HG03575 (cell line): ENCODE results near the gene WIF1.

Experiments
- ATAC-seq: cut with Tn5 transposase; IDR thresholded peaks from one replicate; pipeline ENCODE4 v1.9.1; 2021; ENCODE audit not compliant: unreplicated experiment, insufficient number of reproducible peaks, low FRiP score; ENCODE audit errors: extremely low read depth

The WIF1 gene, protein sequence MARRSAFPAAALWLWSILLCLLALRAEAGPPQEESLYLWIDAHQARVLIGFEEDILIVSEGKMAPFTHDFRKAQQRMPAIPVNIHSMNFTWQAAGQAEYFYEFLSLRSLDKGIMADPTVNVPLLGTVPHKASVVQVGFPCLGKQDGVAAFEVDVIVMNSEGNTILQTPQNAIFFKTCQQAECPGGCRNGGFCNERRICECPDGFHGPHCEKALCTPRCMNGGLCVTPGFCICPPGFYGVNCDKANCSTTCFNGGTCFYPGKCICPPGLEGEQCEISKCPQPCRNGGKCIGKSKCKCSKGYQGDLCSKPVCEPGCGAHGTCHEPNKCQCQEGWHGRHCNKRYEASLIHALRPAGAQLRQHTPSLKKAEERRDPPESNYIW

DNA sequence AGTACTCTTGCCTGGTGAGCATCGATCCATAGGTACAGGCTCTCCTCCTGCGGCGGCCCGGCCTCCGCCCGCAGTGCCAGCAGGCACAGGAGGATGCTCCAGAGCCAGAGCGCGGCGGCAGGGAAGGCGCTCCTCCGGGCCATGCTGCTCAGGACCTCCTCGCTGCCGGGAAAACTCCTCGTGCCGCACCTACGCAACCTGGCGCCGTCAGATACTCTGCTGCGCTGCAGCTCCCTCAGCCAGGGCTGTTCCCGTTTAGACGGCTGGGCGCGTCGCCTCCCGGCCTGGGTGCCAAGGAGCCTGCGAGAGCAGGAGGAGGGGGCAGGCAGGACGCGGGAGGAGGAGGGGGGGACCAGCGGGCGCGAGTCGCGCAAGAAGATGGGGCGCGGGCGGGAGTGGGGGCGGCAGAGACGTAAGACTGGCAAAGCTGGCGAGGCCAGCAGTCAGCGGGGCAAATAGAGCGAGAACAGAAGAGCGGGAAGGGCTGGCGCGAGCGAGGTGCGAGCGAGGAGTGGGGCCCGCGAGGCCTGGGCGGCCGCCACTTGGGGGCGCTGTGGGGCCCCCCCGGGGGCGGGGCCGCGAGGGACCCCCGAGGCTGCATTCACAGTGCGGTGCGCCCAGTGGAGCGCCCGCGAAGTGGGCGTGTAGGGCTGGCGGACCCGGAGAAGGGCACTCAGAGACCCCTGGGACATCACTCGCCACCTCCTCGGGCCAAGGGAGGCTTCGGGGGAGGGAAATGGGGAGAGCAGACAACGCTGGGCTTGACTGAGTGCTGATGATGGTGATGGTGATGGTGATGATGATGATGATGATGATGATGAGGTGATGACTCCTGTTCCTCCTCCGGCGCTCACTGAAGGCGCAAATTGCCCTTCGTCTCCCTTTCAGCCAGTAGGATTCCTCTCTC is at the start of gene WIF1:
WIF1 (minus strand) TSS at position 257 of the 907 bp plus-strand sequence; CDS start at position 143, 114 bp downstream.
- no peak for ATAC-seq

DNA sequence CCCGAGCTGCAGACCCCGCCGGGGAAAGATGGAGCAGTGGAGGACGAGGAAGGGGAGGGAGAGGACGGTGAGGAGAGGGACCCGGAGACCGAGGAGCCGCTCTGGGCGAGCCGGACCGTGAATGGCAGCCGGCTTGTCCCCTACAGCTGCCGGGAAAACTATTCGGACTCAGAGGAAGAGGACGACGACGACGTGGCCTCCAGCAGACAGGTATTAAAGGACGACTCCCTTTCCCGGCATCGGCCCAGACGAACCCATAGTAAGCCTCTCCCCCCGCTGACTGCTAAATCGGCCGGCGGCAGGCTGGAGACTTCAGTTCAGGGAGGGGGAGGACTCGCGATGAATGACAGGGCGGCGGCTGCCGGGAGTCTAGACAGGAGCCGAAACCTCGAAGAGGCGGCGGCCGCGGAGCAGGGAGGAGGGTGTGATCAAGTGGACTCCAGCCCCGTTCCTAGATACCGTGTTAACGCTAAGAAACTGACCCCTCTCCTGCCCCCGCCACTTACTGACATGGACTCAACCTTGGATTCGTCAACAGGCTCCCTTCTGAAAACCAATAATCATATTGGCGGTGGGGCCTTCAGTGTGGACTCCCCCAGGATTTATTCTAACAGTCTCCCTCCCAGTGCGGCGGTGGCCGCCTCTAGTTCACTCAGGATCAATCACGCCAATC is 49.2 kb upstream of the WIF1 start:
- no peak for ATAC-seq

DNA sequence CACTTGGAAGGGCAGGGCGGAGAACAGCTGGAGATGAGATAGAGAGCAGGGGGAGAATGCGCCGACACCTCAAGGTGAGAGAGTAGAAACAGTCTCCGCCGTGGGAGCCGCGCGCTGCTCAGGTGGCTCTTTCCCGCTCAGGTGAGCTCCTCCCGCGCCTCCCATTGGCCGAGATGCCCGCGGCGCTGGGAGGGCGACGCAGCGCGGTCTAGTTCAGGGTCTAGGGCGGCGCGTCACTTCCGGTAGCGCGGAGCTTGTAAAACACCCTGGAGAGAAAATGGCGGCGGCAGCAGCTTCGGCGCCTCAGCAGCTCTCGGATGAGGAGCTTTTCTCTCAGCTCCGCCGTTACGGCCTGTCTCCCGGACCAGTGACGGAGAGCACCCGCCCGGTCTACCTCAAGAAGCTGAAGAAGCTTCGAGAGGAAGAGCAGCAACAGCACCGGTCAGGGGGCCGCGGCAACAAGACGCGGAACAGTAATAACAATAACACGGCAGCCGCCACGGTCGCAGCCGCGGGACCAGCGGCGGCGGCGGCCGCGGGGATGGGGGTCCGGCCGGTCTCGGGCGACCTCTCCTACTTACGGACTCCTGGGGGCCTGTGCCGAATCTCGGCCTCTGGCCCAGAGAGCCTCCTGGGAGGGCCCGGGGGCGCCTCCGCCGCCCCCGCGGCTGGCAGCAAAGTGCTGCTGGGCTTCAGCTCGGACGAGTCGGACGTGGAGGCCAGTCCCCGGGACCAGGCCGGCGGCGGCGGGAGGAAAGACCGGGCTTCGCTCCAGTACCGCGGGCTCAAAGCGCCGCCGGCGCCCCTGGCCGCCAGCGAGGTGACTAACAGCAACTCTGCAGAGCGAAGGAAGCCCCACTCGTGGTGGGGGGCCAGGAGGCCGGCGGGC is 48.5 kb upstream of the WIF1 start, which contains the start of gene LEMD3:
LEMD3 (plus strand) TSS at position 264 of the 889 bp plus-strand sequence; CDS start at position 278, 14 bp downstream.
- ATAC-seq, result peak; percentile 68

DNA sequence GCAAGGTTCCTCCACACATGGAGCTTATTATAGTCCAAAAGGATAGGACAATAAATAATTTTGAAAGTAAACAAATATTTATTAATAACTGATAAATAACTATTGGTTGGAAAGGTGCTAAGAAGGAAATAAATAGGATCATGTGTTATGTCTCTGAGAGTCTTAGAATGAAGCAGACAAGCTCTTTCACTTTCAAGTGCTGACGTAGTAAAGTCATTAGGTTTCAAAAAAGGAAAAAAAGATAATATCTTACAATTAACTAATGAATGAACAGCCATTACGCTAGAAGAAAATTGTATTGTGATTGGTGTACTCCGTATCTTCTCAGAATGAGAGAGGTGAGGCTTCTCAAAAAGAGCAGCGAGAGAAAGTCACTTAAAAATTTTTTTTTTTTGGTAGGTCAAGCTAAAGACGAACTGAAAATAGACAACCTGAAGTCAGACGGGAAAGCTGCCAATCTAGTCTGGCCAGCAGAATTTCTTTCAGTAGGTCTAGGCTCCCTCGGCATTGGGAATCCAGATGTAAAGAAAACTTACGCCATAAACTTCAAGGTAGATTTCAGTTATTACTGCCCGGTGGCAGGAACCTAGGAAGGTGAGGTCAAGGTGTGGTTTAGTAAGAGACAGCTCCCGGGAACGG is 47.7 kb upstream of the WIF1 start:
- peak; percentile 4 for ATAC-seq

DNA sequence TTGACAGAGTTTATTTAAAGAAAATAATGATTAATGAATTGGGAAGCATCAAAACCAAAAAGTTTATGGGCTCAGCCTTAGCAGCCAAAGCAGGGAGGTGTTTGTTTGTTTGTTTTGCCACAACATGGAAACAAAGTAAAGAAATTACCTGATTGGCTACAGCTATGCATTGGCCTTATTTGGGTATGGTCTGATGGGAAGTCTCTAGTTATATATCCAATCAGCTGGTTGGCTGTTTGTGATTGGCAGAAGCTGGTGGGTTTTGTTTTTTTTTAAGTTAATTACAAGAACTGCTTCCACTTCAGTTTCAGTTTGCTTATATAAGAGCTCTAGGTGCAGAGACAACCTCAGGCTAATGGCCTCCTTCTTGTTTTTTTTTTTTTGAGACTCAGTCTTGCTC is 43.7 kb upstream of the WIF1 start:
- no peak for ATAC-seq

DNA sequence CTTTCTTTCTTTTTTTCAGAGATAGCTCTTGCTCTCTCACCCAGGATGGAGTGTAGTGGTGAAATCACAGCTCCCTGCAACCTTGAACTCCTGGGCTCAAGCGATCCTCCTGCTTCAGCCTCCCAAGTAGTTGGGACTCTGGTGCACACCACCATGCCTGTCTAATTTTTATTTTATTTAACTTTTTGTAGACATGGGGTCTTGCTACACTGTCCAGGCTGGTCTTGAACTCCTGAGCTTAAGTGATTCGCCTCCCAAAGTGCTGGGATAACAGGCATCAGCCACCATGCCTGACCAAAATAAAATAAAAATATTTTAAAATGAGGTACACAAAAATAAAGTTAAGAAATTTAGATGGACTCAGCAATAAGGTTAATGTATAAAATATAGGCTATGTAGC is 43.1 kb upstream of the WIF1 start:
- ATAC-seq, result no peak

DNA sequence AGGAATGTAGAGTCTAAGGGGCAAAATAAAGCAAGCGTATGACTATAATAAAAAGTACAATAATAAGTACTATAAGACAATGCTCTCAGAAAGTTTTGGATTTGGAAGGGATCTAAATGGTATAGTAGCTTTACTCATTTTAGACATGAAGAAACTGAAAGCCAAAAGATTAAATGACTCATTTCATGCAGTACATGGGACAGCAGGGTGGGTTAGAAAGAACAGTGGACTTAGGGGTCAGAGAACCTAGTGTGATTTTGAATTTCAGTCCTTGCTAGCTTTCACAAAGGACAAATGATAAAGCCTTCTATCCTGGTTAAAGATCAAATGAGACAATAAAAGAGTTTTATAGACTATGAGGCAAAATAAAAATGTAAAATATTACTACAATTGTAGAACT is 41.5 kb upstream of the WIF1 start:
- ATAC-seq, result no peak

DNA sequence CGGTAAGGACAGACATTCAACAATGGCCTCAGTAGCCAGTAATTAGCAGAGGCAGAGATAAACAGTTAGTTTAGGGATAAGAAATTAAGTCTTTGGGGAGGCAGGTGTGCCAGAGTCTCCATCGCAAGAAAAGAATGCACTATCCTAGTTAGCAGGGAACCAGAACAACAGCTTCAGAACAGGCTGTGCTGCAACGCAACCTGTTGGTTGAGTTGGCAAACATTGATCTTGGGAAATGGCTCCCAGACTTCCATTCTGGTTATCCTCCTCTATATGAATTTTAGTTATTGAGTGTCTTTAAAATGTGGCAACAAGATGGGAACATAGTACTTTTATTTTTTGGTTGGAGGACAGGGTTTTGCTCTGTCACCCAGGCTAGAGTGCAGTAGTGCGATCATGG is 36.0 kb upstream of the WIF1 start:
- no peak for ATAC-seq

DNA sequence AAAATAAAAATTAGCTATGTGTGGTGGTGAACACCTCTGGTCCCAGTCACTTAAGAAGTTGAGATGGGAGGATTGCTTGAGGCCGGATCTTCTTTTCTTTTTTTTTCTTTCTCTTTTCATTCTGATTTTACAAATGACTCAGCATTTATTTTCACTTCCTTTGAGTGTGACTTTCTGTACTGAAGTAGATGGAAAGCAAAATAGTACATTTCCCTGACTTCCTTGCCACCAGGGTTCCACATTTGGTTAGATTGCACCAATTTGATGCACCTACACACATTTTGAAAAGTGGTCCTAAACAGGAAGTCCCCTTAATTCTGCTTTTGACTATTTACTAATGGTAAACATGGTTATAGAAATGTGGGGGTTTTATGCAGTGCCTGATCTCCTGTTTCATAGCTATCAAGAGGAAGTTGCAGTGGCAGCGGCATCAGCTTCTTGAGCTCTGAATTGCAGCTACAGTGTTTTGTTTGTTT is 35.3 kb upstream of the WIF1 start:
- ATAC-seq, result peak; percentile 85

DNA sequence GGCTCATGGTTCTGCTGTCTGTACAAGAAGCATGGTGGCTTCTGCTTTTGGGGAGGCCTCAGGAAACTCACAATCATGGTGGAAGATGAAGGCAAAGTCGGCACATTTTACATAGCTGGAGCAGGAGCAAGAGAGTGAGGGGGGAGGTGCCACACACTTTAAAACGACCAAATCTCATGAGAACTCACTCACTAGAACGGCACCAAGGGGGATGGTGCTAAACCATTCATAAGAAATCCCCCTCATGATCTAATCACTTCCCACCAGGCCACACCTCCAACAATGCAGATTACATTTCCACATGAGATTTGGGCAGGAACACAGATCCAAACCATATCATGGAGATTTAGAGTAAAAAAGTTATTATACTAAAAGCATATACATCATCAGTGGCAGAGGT is 34.7 kb upstream of the WIF1 start:
- peak; percentile 5 for ATAC-seq

DNA sequence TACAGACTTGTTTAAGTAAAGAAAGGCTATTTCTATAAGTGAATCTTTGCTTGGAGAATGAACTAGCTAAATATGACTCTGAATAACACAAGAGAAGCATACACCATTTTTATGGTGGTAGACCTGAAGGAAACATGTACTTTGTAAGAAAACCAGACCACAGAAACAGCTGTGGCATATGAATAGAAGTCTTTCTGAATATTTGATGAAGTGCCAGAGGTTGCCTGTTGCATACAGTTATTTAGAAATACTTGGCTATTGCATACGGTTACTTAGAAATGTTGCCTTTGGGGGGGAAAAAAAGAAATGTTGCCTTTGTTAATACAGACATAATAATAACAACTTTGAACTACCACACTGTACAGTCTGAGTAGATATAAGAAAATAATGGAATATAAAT is 31.5 kb upstream of the WIF1 start:
- ATAC-seq, result no peak

DNA sequence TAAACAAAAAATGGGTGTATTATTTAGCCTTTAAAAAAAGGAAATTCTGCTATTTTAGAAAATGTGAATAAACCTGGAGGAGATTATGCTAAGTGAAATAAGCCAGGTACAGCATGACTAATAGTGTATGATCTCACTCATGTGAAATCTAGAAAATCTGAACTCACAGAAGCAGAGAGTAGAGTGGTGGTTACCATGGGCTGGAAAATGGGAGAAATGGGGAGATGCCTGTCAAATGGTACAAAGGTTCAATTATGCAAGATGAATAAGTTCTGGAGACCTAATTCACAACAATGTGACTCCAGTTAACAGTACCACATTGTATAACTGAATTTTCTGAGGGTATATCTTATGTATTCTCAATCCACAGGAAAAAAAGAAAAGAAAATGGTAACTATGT is 30.9 kb upstream of the WIF1 start:
- no peak for ATAC-seq

DNA sequence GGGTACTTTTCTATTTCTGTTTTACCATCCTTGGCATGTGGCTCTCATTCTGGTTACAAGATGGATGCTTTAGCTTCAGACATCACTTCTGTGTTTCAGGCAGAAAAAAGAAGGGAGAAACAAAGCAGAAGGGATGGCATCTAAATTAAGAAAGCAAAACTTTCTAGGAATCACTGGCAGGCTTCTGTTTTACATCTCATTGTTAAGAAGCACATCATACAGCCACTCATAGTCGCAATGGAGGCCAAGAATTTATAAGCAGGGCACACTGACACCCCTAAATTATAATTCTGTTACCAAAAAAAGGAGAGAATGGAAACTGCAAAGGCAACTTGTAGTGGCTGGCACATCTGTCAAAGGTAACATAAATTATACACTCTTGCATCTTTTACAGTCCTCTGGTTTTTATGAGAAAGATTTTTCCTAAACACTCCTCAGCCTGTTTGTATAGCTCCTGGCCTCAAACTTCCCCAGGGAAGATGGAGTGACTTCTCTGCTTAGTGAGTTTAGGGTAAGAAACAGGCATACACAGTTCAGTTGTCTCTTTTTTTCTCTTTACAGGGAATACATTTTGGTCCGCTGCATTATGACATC is 26.3 kb upstream of the WIF1 start:
- no peak for ATAC-seq

DNA sequence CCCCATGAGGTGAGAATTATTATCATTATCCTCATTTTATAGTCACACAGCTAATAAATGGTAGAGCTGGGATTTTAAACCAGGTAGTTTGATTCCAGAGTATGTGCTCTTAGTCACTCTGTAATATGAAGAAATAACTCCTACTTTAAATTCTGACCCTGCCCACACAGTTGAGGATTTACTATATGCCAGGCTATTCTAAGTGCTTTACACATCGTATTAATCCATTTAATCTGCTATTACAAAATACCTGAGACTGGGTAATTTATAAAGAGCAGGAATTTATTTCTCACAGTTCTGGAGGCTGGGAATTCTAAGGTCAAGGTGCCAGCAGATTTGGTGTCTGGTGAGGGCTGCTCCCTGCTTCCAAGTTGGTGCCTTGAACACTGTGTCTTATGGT is 19.6 kb upstream of the WIF1 start:
- ATAC-seq, result no peak

DNA sequence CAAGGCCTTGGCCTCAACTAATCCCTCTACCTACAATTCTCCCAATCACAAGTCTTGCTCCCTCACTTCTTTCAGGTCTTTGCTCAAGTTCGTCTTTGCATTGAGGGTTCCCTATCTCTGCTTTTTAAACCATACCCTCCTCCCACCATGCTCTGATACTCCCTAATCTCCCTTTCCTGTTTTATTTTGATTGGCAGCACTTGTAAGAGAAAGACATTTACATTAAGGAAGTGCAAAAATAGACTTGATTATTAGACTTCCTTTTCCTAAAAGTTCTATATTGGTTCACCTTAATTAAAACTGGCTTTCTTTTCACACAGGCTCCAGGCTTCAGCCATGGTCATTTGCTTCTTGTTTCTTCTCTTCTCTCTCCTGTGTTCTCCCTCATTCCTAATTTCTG is 18.3 kb upstream of the WIF1 start:
- no peak for ATAC-seq

DNA sequence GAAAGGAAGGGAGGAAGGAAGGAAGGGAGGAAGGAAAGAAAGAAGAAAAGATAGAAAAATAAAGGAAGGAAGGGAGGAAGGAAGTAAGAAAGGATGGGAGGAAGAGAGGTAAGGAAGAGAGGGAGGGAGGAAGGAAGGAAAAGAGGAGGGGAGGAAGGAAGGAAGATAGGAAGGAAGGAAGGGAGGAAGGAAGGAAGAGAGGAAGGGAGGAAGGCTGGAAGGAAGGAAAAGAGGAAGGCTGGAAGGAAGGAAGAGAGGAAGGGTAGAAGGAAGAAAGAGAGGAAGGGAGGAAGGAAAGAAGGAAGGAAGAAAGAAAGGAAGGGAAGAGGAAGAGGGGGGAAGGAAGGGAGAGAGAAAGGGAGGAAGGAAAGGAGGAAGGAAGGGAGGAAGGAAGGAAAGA is 12.8 kb upstream of the WIF1 start:
- ATAC-seq, result no peak

DNA sequence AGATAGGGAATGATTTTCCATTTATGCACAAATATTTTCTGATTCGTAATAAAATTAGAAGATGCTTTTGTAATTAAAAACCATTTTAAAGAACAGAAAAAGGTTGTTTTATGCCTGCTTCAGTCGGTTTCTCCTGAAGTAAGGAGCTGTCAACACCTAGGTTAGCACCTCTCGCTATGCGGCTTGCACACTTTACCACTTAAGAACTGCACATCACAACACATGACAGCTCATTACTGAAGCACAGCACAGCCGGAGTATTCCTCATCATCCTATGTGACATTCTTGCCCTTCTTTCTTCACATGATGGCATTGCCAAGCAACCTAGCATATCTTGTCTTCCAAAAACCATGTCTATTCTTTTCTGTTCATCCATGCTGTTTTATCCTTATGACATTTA is 5.4 kb upstream of the WIF1 start:
- no peak for ATAC-seq

DNA sequence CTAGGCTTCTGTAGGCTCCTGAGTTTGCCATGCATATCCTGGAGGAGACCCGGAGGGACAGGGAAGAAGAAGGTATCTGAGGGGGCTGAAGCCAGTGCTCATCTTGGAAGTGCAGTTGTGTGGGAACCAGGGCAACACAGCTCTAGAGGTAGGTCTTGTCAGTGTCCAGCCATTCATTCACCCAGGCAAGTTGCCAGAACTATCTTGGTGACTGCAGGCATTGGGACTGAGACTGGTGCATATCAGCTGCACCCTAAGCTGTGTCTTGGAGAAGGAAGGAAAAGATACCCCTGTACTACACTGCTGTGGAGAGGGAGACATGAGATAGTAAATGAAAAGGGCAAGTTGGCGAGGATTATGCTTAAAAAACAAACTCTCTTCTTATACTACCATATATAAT is 4.9 kb upstream of the WIF1 start:
- ATAC-seq, result no peak
